ENCODE data around the gene CERS4. TPM values are rescaled to one million over a fixed set of nuclear protein-coding genes. Genes with fewer than 3 reads are reported as not detected.

Gene CERS4
- total RNA-seq, 1 donor = 4.0 TPM

DNA sequence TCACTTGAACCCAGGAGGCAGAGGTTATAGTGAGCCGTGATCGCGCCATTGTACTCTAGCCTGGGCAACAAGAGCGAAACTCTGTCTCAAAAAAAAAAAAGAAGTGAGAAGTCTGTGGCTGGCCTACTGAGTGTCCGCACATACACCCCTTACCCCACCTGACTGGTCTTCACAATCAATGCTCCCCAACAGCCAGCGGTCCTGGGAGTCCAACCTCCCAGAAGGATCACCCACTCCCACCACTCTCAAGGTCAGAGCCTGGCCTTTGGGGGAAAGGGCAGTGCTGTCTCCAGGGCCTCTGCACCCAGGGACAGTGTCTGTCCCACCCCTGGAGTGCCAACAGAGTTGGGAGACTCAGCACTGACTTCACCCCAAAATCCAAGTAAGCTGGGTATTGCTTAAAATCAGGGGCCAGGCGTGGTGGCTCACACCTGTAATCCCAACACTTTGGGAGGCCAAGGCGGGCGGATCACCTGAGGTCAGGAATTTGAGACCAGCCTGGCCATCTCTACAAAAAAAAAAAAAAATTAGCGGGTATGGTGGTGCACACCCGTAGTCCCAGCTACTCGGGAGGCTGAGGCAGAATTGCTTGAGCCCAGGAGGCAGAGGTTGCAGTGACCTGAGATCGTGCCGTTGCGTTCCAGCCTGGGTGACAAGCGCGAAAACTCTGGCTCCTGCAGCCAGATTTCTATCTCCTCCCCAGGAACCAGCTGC, 101.3 kb downstream of the CERS4 start:
- Histone ChIP-seq H3K79me2 (ENCODE audit: insufficient read depth, low read length) (no peaks in the 10 kb centered on the region), H2AFZ (ENCODE audit: low read length) (no peak overlapping the region), H3K9me3 (ENCODE audit: low read depth, low read length) (no peaks in the 10 kb centered on the region), H3K36me3 (ENCODE audit: insufficient read depth, low read length) (peaks cover 36% of the 10 kb centered on the region), H3K27me3 (ENCODE audit: insufficient read depth, low read length) (no peaks in the 10 kb centered on the region), H3K4me2 (ENCODE audit: insufficient read depth, low read length) (no peak overlapping the region), H4K20me1 (ENCODE audit: insufficient read depth, low read length) (no peaks in the 10 kb centered on the region), H3K4me1 (ENCODE audit: insufficient read depth, low read length) (peaks cover 14% of the 10 kb centered on the region), H3K27ac (ENCODE audit: low read depth, low read length) (no peak overlapping the region), H3K4me3 (ENCODE audit: insufficient read depth, low read length) (no peak overlapping the region)
- no peak for TF ChIP-seq CTCF (IDR thresholded peaks at IDR 0.05; ENCODE audit: extremely low read depth, low read depth, low read length)
- no peak for DNase-seq (ENCODE audit: insufficient read length, low spot score, missing footprints)

DNA sequence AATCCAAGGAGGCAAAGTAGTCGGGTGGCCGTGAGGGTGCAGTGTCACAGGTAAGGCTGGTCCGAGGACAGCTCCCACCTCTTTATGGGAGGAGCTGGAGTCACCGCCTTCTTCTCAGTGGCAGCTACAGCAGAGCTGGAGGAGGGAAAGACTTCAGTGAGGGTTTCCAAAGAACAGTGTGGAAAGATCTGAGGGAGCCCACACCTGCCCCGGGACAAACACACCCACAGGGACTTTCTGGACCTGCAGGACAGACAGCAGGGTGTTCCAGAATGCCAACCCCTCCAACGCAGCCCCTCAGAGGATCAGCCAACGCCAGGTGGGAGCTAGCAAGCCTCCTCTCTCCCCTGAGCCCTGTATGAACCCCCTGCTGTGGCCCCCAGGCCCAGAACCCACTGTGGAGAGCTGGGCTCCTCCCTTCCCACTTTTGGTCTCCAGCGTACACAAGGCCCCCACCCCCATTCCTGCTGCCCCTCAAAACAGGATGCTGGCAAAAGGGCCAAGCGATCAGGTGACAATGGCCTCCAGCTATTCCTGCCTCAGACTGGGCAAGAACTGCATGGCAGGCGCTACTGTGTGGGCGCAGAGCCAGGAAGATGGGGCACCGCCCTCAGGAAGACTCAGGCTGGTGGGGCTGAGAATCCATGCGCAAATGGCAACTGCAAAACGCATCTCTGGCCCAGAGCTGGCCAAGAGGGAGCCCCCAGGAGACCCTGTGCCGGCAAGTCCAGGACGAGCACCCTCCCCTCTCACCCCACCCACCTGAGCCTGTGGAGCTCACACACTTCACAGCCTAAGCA, 102.5 kb downstream of the CERS4 start:
- Histone ChIP-seq H3K27ac (ENCODE audit: low read depth, low read length) (no peak overlapping the region), H3K79me2 (ENCODE audit: insufficient read depth, low read length) (no peaks in the 10 kb centered on the region), H3K4me3 (ENCODE audit: insufficient read depth, low read length) (no peak overlapping the region), H4K20me1 (ENCODE audit: insufficient read depth, low read length) (no peaks in the 10 kb centered on the region), H3K27me3 (ENCODE audit: insufficient read depth, low read length) (no peaks in the 10 kb centered on the region), H3K9me3 (ENCODE audit: low read depth, low read length) (no peaks in the 10 kb centered on the region), H3K36me3 (ENCODE audit: insufficient read depth, low read length) (peaks cover 44% of the 10 kb centered on the region), H3K4me1 (ENCODE audit: insufficient read depth, low read length) (peaks cover 14% of the 10 kb centered on the region), H2AFZ (ENCODE audit: low read length) (no peak overlapping the region), H3K4me2 (ENCODE audit: insufficient read depth, low read length) (no peak overlapping the region)
- TF ChIP-seq CTCF (IDR thresholded peaks at IDR 0.05; ENCODE audit: extremely low read depth, low read depth, low read length) = no peak
- no peak for DNase-seq (ENCODE audit: insufficient read length, low spot score, missing footprints)

Other genes with a start within 250 kb of the CERS4 start
- gene ELAVL1, start 203.7 kb upstream of the CERS4 start, total RNA-seq = 23.0 and 25.7 TPM in 2 replicates
- gene CCL25, start 156.6 kb upstream of the CERS4 start, total RNA-seq = not detected in 2 replicates
- not detected in 2 replicates for gene FBN3, start 59.8 kb upstream of the CERS4 start, total RNA-seq
- gene CD320, start 99.0 kb downstream of the CERS4 start, total RNA-seq = 18.6 and 22.8 TPM in 2 replicates
- gene NDUFA7, start 112.0 kb downstream of the CERS4 start, total RNA-seq = 9.0 and 18.3 TPM in 2 replicates
- gene RPS28, start 112.1 kb downstream of the CERS4 start, total RNA-seq = 177 and 180 TPM in 2 replicates
- 0.59 TPM in 1 of 2 replicates, not detected in the other for gene KANK3, start 133.9 kb downstream of the CERS4 start, total RNA-seq
- 1.1 and 1.2 TPM in 2 replicates for gene ANGPTL4, start 154.8 kb downstream of the CERS4 start, total RNA-seq
- 24.2 and 28.3 TPM in 2 replicates for gene RAB11B, start 181.0 kb downstream of the CERS4 start, total RNA-seq
- gene MARCHF2, start 203.9 kb downstream of the CERS4 start, total RNA-seq = 69.8 and 72.5 TPM in 2 replicates
- 37.7 and 39.4 TPM in 2 replicates for gene HNRNPM, start 235.6 kb downstream of the CERS4 start, total RNA-seq